ENCODE measurements around the gene SLC45A1.

GRCh38 chr1:8384088-8384487 is 66.2 kb downstream of the SLC45A1 start:
- TF ChIP-seq CTCF (IDR thresholded peaks at IDR 0.05) (no peak), POLR2A (IDR thresholded peaks at IDR 0.05) (no peak), POLR2AphosphoS5 (IDR thresholded peaks at IDR 0.05; ENCODE audit: insufficient read depth in 1 of 2, low read depth in 1 of 2) (no peak)

Measured in vagina (tissue), 2 donors.